Gastrocnemius medialis (tissue), 4 donors: ENCODE measurements around the gene FBXW4. TPM values are rescaled to one million over a fixed set of nuclear protein-coding genes. Genes with fewer than 3 reads are reported as not detected.

Source experiments
- ATAC-seq, 2 donors: fragments of 150-250 bp; one replicate each; pipeline ENCODE4 v1.9.1; 2016
- DNase-seq, 2 donors: peaks; one replicate each; pipeline ENCODE4 v3.0.0-alpha.2; 2019
- H3K27ac ChIP-seq, 4 donors: fragments of 200-600 bp; sonication (generic); 1 replicate in 1 of 4; 2 replicates in 3 of 4; pipeline ENCODE4 v1.5.1; 2016 to 2018; ENCODE audit warnings: mild to moderate bottlenecking in 2 of 4, moderate library complexity in 1 of 4
- H3K27me3 ChIP-seq, 3 donors: fragments of 200-600 bp; sonication (generic) in 2 of 3; 1 replicate in 1 of 3; 2 replicates in 2 of 3; pipeline versions ENCODE4 v1.5.1 to v1.6.0; 2016 to 2019; ENCODE audit warnings: mild to moderate bottlenecking in 1 of 3, moderate library complexity in 1 of 3
- H3K36me3 ChIP-seq, 2 donors: fragments of 200-600 bp; sonication (generic) in 1 of 2; one replicate each; pipeline ENCODE4 v1.5.1; 2017 to 2018
- H3K4me1 ChIP-seq, 2 donors: fragments of 200-600 bp; sonication (generic) in 1 of 2; one replicate each; pipeline ENCODE4 v1.5.1; 2016 to 2017; ENCODE audit warnings: mild to moderate bottlenecking in 2 of 2
- H3K4me3 ChIP-seq, 4 donors: fragments of 200-600 bp; sonication (generic) in 3 of 4; 1 replicate in 1 of 4; 2 replicates in 3 of 4; pipeline ENCODE4 v1.5.1; 2016 to 2019; ENCODE audit warnings: mild to moderate bottlenecking in 2 of 4
- H3K9me3 ChIP-seq, 3 donors: fragments of 200-600 bp; sonication (generic) in 2 of 3; 1 replicate in 1 of 3; 2 replicates in 2 of 3; pipeline ENCODE4 v1.5.1; 2016 to 2019
- CTCF ChIP-seq, 5 experiments: fragments of 450-650 bp in 3 of 5; fragments of 200-600 bp in 2 of 5; sonication (generic) in 2 of 5; IDR thresholded peaks in 4 of 5; conservative IDR thresholded peaks in 1 of 5; 1 replicate in 4 of 5; 2 replicates in 1 of 5; pipeline ENCODE4 v1.5.1; 2016 to 2019; ENCODE audit warnings: antibody characterized with exemption in 5 of 5, mild to moderate bottlenecking in 3 of 5, moderate library complexity in 3 of 5
- POLR2A ChIP-seq, 2 donors: fragments of 450-650 bp; IDR thresholded peaks; one replicate each; pipeline ENCODE4 v1.6.1; 2017; ENCODE audit warnings: antibody characterized with exemption in 2 of 2, mild to moderate bottlenecking in 2 of 2, moderate library complexity in 2 of 2
- in situ Hi-C, 4 donors: fragments of 200-750 bp; cut with MboI; loops; one replicate each; pipeline versions ENCODE4 v1.15.0 to v1.8.0; 2017; ENCODE audit warnings: low sequenced_read_pairs in 4 of 4
- intact Hi-C: fragments of 100-400 bp; cut with DNase I; formaldehyde crosslinking; loops from one replicate; pipeline ENCODE4 v1.15.1; 2023; ENCODE audit warnings: low total_unique reads
- total RNA-seq, 4 donors: library from RNA; depleted of rRNA; stranded (reverse); fragments of >200 nt; gene quantifications; one replicate each; pipeline versions ENCODE4 v1.1.0 to v1.2.3, GENCODE V29; 2016

Gene FBXW4
- total RNA-seq, 4 donors from 2014 or later, result 43.1 to 72.6 (median 70.2) TPM

- in situ Hi-C loops (no loop called here), intact Hi-C loops (loop anchor here (10.0 kb wide), 1 partner anchor 112 kb away; no protein-coding TSS in a partner anchor)
- ATAC-seq, result no peak
- DNase-seq, result no peak
- no peaks in the 10 kb centered on the region for H3K4me1 ChIP-seq
- peaks cover 0 to 8% (median 6%) of the 10 kb centered on the region in 3 donors for H3K9me3 ChIP-seq
- no peaks in the 10 kb centered on the region for H3K27me3 ChIP-seq
- no peak overlapping the region for H3K4me3 ChIP-seq
- no peak overlapping the region for H3K27ac ChIP-seq
- peaks cover 0 to 34% of the 10 kb centered on the region in 2 donors for H3K36me3 ChIP-seq
- no peak for TF ChIP-seq POLR2A (IDR thresholded peaks at IDR 0.05)
- TF ChIP-seq CTCF (IDR thresholded peaks at IDR 0.05 in 4 of 5, conservative IDR thresholded peaks at IDR 0.05 in 1 of 5), result no peak
Observed at GRCh38 chr10:101576211-101576863, 118.6 kb downstream of the FBXW4 start.

GRCh38 chr10:101575580-101576210 is 119.3 kb downstream of the FBXW4 start:
- no peak overlapping the region for H3K4me3 ChIP-seq
- peaks cover 1 to 3% of the 10 kb centered on the region in 2 donors for H3K4me1 ChIP-seq
- in situ Hi-C loops (no loop called here), intact Hi-C loops (loop anchor here (10.0 kb wide), 1 partner anchor 111 kb away; no protein-coding TSS in a partner anchor)
- no peaks in the 10 kb centered on the region for H3K27me3 ChIP-seq
- TF ChIP-seq CTCF (IDR thresholded peaks at IDR 0.05 in 4 of 5, conservative IDR thresholded peaks at IDR 0.05 in 1 of 5), result no peak
- no peak for TF ChIP-seq POLR2A (IDR thresholded peaks at IDR 0.05)
- peaks cover 0 to 28% of the 10 kb centered on the region in 2 donors for H3K36me3 ChIP-seq
- DNase-seq (no peak), ATAC-seq (no peak)
- H3K9me3 ChIP-seq, result peaks cover 0 to 8% (median 6%) of the 10 kb centered on the region in 3 donors
- H3K27ac ChIP-seq, result no peak overlapping the region

GRCh38 chr10:101575091-101575490 is 119.9 kb downstream of the FBXW4 start:
- DNase-seq, result no peak
- Histone ChIP-seq H3K9me3 (peaks cover 0 to 8% (median 6%) of the 10 kb centered on the region in 3 donors), H3K36me3 (peaks cover 0 to 22% of the 10 kb centered on the region in 2 donors), H3K27me3 (no peaks in the 10 kb centered on the region), H3K27ac (no peak overlapping the region), H3K4me1 (peaks cover 6 to 7% of the 10 kb centered on the region in 2 donors), H3K4me3 (no peak overlapping the region)
- TF ChIP-seq POLR2A (IDR thresholded peaks at IDR 0.05), result no peak
- no peak for TF ChIP-seq CTCF (IDR thresholded peaks at IDR 0.05 in 4 of 5, conservative IDR thresholded peaks at IDR 0.05 in 1 of 5)
- in situ Hi-C loops (no loop called here), intact Hi-C loops (loop anchor here (10.0 kb wide), 1 partner anchor 110 kb away; no protein-coding TSS in a partner anchor)
- ATAC-seq, result no peak

- DNase-seq (no peak), ATAC-seq (no peak)
- H3K4me3 ChIP-seq, result no peak overlapping the region
- in situ Hi-C loops, result loop anchor here in 3 of 4 donors (5.0 to 25.0 kb wide), 2 partner anchors 262 to 362 kb away; no protein-coding TSS in a partner anchor
- H3K4me1 ChIP-seq, result peaks cover 10 to 11% of the 10 kb centered on the region in 2 donors
- intact Hi-C loops, result loop anchor here (10.0 kb wide), 1 partner anchor 109 kb away; no protein-coding TSS in a partner anchor
- peaks cover 0 to 12% of the 10 kb centered on the region in 2 donors for H3K36me3 ChIP-seq
- H3K27ac ChIP-seq, result no peak overlapping the region
- peaks cover 0 to 8% (median 6%) of the 10 kb centered on the region in 3 donors for H3K9me3 ChIP-seq
- TF ChIP-seq POLR2A (IDR thresholded peaks at IDR 0.05) (no peak), CTCF (IDR thresholded peaks at IDR 0.05 in 4 of 5, conservative IDR thresholded peaks at IDR 0.05 in 1 of 5) (no peak)
- H3K27me3 ChIP-seq, result peaks cover 9% of the 10 kb centered on the region in 3 donors
Observed at GRCh38 chr10:101573885-101574753, 120.9 kb downstream of the FBXW4 start.
